HG03442 (cell line): Measurements from ENCODE around the gene HSP90AB1.

Experiments
- ATAC-seq: cut with Tn5 transposase; IDR thresholded peaks from one replicate; pipeline ENCODE4 v1.9.1; 2021; ENCODE audit warnings: mild to moderate bottlenecking, moderate library complexity; ENCODE audit not compliant: unreplicated experiment

Gene HSP90AB1

GRCh38 chr6:44246663-44247337 lies at the start of gene HSP90AB1:
Gene HSP90AB1 (plus strand): TSS chr6:44247101. CDS start chr6:44248630, 1,529 bp downstream.
- ATAC-seq, result peak; percentile 58

- no peak for ATAC-seq
Measured at GRCh38 chr6:44198684-44199083, 48.2 kb upstream of the HSP90AB1 start.

GRCh38 chr6:44199883-44200282 lies 47.0 kb upstream of the HSP90AB1 start:
- no peak for ATAC-seq

- ATAC-seq, result no peak
Measured at GRCh38 chr6:44201200-44201599, 45.7 kb upstream of the HSP90AB1 start.

- ATAC-seq, result no peak
Measured at GRCh38 chr6:44201638-44202303, 45.1 kb upstream of the HSP90AB1 start.

- ATAC-seq, result no peak
Measured at GRCh38 chr6:44202332-44202971, 44.4 kb upstream of the HSP90AB1 start.

GRCh38 chr6:44202972-44203750 lies 43.7 kb upstream of the HSP90AB1 start:
- no peak for ATAC-seq

GRCh38 chr6:44203955-44204354 lies 42.9 kb upstream of the HSP90AB1 start:
- no peak for ATAC-seq

GRCh38 chr6:44207966-44208365 lies 38.9 kb upstream of the HSP90AB1 start:
- no peak for ATAC-seq

- no peak for ATAC-seq
Measured at GRCh38 chr6:44211284-44211683, 35.6 kb upstream of the HSP90AB1 start.

GRCh38 chr6:44214307-44214706 lies 32.6 kb upstream of the HSP90AB1 start:
- ATAC-seq, result no peak

- ATAC-seq, result no peak
Measured at GRCh38 chr6:44216677-44217331, 30.1 kb upstream of the HSP90AB1 start, which contains the start of gene MYMX. Gene MYMX (plus strand): TSS chr6:44216926. CDS start chr6:44217472, 546 bp downstream.

- ATAC-seq, result no peak
Measured at GRCh38 chr6:44217332-44218143, 29.4 kb upstream of the HSP90AB1 start.

GRCh38 chr6:44219053-44219814 lies 27.7 kb upstream of the HSP90AB1 start:
- peak; percentile 53 for ATAC-seq

- no peak for ATAC-seq
Measured at GRCh38 chr6:44219815-44220784, 26.8 kb upstream of the HSP90AB1 start.

- no peak for ATAC-seq
Measured at GRCh38 chr6:44220913-44221290, 26.0 kb upstream of the HSP90AB1 start.

- ATAC-seq, result peak; percentile 39
Measured at GRCh38 chr6:44221291-44221960, 25.5 kb upstream of the HSP90AB1 start.
